ENCODE data around the gene CHCHD10.
"Not testable (repeated sequence)": the region's sequence is repeated elsewhere in the genome, so short reads cannot be mapped to it uniquely, and the experiment has no call there.

The CHCHD10 gene

GRCh38 chr22:23750367-23750713, 17.4 kb downstream of the CHCHD10 start:
- no peak for DNase-seq (ENCODE audit: low read depth in 2 of 2)

- no peak for DNase-seq (ENCODE audit: low read depth in 2 of 2)
Observed at GRCh38 chr22:23749841-23750301, 17.9 kb downstream of the CHCHD10 start.

GRCh38 chr22:23745791-23746190, 22.0 kb downstream of the CHCHD10 start:
- DNase-seq (ENCODE audit: low read depth in 2 of 2) = no peak

GRCh38 chr22:23744485-23744884, 23.3 kb downstream of the CHCHD10 start:
- no peak for DNase-seq (ENCODE audit: low read depth in 2 of 2)

GRCh38 chr22:23744001-23744400, 23.8 kb downstream of the CHCHD10 start:
- no peak for DNase-seq (ENCODE audit: low read depth in 2 of 2)

GRCh38 chr22:23743303-23743705, 24.5 kb downstream of the CHCHD10 start:
- no peak for DNase-seq (ENCODE audit: low read depth in 2 of 2)

GRCh38 chr22:23742505-23743264, 25.1 kb downstream of the CHCHD10 start:
- DNase-seq (ENCODE audit: low read depth in 2 of 2) = no peak

GRCh38 chr22:23737696-23738095, 30.1 kb downstream of the CHCHD10 start:
- no peak for DNase-seq (ENCODE audit: low read depth in 2 of 2)

GRCh38 chr22:23728108-23728507, 39.7 kb downstream of the CHCHD10 start:
- not testable (repeated sequence) for DNase-seq (ENCODE audit: low read depth in 2 of 2)

GRCh38 chr22:23722724-23723123, 45.0 kb downstream of the CHCHD10 start:
- DNase-seq (ENCODE audit: low read depth in 2 of 2) = no peak

- DNase-seq (ENCODE audit: low read depth in 2 of 2) = no peak
Observed at GRCh38 chr22:23722160-23722559, 45.6 kb downstream of the CHCHD10 start.

GRCh38 chr22:23720855-23721254, 46.9 kb downstream of the CHCHD10 start:
- no peak for DNase-seq (ENCODE audit: low read depth in 2 of 2)

GRCh38 chr22:23718371-23719165, 49.2 kb downstream of the CHCHD10 start:
- no peak for DNase-seq (ENCODE audit: low read depth in 2 of 2)

GRCh38 chr22:23716811-23717801, 50.7 kb downstream of the CHCHD10 start:
- peak; percentile 70 to 76 for DNase-seq (ENCODE audit: low read depth in 2 of 2)
